GM18526 (cell line): ENCODE measurements around the gene POLR3H.

ENCODE experiments used
- POLR2A ChIP-seq: IDR thresholded peaks from 3 replicates; pipeline ENCODE4 v1.6.1; 2011; ENCODE audit not compliant: insufficient read length; ENCODE audit errors: extremely low read depth

The POLR3H gene

DNA sequence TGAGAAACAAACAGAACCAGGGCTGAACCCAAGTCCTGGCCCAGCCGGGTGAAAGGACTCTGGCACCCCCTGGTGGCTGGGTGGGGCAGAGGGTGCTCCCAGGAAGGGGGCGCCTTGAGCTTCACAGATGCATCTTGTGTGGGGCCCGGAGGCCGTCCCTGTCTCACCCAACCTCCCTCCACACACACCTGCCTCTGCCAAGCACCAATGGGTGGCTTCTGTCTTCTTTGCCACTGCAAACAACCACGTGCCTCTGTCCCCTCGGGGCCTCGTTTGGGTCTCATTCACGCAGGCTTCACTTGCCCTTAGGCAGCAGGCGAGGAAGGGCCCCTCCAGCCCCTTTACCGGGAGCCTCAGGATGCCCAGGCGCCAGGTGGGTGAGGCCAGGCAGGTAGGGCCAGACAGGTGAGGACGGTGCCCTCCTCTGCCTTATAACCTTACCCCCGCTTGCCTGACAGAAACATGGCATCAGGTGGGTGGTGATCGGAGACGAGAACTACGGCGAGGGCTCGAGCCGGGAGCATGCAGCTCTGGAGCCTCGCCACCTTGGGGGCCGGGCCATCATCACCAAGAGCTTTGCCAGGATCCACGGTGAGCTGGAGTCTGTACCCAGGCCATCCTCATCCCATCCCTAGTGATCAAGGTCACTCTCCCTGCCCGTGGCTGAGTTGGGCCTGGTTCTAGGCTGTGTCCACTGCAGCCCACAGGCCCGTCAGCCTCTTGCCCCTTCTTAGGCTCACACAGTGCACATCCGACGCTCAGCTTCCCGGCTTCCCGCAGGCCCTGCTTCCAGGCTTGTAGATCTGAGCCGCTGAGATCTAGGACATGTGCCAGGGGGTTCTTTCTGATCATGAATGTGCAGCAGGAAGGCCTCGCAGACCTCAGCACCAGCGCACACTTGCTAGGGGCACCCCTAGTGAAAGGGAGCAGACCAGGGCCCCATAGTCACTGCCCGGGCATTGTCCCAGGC is 17.2 kb downstream of the POLR3H start:
- no peak for TF ChIP-seq POLR2A

- no peak for TF ChIP-seq POLR2A
Measured at GRCh38 chr22:41526226-41526829, 17.9 kb downstream of the POLR3H start.

- no peak for TF ChIP-seq POLR2A
Measured at GRCh38 chr22:41525450-41526225, 18.6 kb downstream of the POLR3H start.

GRCh38 chr22:41524809-41525449 is 19.3 kb downstream of the POLR3H start:
- no peak for TF ChIP-seq POLR2A

- no peak for TF ChIP-seq POLR2A
Measured at GRCh38 chr22:41524251-41524661, 20.0 kb downstream of the POLR3H start.

DNA sequence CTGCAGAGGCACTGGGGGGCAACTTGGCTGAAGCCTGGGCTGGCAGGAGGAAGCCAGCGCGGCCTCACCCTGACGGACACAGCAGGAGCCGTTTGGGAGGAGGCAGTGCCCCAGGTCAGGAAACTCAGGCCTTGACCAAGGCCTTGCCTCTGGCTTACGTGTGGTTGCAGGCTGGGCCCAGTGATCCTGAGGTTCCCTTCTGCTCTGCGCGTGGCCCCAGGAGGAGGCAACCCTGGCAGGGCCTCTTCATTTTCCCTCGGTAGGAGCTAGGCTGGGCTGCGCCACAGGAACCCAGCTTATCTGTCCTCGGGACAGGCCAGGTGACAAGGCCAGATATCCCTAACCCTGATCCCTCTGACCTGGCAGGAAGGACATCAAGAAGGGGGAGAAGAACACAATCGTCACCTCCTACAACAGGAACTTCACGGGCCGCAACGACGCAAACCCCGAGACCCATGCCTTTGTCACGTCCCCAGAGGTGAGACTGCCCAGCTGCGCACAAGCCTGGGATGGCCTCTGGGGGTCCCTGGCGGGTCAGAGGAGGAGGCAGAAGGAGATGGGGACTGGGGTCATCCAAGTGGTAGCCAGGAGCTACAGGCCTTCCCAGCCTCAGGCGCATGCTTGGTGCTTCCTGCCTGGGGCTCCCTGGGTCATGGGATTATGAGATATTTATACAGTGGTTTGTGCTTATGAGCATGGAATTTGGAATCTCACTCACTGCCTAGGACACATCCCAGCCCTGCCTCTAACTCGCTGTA is 20.6 kb downstream of the POLR3H start:
- TF ChIP-seq POLR2A: no peak

- TF ChIP-seq POLR2A: no peak
Measured at GRCh38 chr22:41522813-41523212, 21.5 kb downstream of the POLR3H start.

- TF ChIP-seq POLR2A: no peak
Measured at GRCh38 chr22:41521126-41521525, 23.1 kb downstream of the POLR3H start.

DNA sequence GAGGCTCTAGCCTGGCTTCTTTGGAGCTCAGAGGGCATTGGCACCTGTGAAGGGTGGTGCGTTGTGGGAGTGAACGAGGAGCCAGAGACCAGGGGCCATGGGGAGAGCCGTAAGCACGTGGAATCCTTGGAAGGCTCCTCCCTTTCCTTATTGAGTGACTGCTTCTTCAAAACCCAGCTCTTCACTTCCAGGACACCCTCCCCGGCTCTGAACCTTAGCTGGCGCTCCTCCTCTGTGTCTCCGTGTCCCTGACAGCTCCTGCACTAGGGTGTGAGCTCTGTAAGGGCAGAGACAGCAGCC is 26.3 kb downstream of the POLR3H start:
- TF ChIP-seq POLR2A: no peak

DNA sequence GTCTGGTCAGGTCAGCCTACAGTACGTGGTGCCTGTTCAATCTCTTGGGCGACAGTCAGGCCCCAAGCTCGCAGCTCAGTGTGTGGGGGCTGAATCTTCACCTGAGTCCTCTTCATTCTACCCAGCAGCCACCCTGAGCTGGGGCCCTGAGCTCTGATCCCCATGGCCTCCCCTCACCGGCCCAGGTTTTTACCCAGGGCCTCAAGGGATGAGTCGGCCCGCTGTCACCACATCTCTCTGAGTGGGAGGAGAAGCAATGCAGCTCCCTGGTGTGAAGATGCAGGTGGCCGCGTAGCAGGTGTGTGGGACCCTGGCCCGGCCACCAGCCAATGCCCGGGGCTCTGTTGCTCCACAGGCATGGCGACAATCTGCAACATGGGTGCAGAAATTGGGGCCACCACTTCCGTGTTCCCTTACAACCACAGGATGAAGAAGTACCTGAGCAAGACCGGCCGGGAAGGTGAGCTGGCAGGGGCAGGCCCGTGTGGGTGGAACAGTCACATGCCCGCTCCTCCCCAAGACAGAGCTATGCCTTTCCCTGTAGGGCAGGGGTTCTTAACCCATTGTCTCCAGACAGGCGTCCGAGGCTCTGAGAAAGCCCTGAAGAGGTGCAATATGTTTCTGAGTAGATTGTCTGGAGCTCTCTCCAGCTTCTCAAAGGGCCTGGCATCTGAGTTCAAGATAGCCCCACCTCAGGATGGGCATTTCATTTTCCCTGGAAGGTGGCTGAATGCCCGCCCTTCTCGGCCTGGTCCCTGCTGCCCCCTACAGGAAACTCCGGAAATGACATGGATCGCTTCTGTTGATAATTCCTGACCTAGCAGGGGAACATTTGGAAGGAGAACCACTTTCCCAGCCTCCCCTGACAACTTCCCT is 26.9 kb downstream of the POLR3H start:
- TF ChIP-seq POLR2A: no peak

DNA sequence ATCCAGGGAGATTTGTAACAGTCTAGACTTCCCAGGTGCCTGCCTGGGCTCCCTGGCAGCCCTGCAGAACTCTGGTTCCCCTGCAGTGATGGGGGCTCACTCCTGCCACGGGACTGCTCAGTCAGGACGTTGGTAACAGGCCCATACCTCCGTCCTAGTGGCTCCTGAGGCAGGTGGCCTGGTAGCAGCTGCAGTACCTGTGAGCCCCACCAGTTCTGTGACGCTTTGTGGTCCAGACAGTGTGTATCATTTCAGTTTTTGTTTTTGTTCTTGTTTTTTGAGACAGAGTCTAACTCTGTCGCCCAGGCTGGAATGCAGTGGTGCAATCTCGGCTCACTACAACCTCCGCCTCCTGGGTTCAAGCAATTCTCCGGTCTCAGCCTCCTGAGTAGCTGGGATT is 27.8 kb downstream of the POLR3H start:
- TF ChIP-seq POLR2A: no peak

- no peak for TF ChIP-seq POLR2A
Measured at GRCh38 chr22:41513391-41513790, 30.9 kb downstream of the POLR3H start.

DNA sequence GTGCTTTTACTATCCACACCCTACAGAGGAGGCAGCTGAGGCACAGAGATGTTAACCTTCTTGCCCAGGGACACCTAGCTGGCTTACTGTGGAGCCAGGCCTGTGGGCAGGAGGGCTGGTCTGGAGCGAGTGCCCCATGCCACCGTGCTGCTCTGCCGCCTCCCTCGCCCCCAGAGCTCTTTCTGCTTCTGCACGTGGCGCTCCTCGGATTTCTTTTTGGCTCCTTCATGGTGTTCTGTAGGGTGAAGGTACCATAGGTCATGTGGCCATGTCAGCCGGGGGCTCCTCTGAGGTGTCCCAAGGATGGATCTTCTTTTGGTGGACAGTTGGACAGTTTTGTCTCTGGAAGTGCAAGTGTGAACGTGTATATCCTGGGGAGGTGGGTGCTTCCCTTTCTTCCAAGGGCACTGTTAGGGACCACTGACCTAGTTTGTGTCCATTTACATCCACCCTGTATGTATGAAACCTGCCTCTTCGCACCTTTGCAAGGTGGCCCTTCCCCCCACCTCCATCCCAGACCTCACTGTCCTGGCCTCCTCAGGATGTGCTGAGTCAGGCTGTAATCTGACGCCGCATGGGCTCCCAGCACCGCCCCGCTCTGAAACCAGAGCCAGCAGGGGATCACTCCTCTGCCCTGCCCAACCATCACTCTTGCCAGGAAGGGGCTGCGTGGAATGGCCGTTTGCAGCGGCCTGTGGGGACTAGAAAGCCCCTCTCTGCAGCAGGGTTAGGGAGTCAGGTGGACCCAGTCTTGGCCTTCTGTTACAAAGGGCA is 31.7 kb downstream of the POLR3H start:
- no peak for TF ChIP-seq POLR2A
